ENCODE data around the gene ZNF726. TPM values are rescaled to one million over a fixed set of nuclear protein-coding genes. Genes with fewer than 3 reads are reported as not detected.
"Not testable (repeated sequence)": the region's sequence is repeated elsewhere in the genome, so short reads cannot be mapped to it uniquely, and the experiment has no call there.

Gene ZNF726
- total RNA-seq, 1 donor from 2014 or later, result 8.7 TPM

GRCh38 chr19:23946569-23946968 lies 31.9 kb downstream of the ZNF726 start:
- DNase-seq, result no peak

DNA sequence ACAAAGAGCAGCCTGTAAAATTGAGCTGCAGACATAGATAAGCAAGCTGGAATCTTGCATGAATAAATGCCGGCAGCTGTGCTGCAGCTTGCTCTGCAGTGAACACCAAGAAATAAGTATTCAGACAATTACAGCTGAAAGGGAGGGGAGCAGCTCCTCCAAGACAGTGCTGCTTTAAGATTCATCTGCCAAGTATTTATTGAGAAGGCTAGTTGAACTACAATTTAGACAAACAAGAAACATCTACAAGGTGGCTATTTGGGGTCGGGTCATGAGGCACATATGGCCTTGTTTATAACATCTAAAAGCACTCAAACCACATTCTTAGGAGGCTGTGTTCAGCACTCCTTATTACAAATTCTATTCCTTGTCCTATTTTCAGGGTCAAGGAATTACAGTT lies 34.9 kb downstream of the ZNF726 start:
- DNase-seq, result no peak

GRCh38 chr19:23956051-23956450 lies 41.4 kb downstream of the ZNF726 start:
- no peak for DNase-seq

GRCh38 chr19:23957660-23958281 lies 43.1 kb downstream of the ZNF726 start:
- no peak for DNase-seq

DNA sequence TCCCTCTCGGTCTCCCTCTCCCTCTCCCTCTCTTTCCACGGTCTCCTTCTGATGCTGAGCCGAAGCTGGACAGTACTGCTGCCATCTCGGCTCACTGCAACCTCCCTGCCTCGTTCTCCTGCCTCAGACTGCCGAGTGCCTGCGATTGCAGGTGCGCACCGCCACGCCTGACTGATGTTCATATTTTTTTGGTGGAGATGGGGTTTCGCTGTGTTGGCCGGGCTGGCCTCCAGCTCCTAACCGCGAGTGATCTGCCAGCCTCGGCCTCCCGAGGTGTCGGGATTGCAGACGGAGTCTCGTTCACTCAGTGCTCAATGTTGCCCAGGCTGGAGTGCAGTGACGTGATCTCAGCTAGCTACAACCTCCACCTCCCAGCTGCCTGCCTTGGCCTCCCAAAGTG lies 48.7 kb downstream of the ZNF726 start:
- DNase-seq, result not testable (repeated sequence)

DNA sequence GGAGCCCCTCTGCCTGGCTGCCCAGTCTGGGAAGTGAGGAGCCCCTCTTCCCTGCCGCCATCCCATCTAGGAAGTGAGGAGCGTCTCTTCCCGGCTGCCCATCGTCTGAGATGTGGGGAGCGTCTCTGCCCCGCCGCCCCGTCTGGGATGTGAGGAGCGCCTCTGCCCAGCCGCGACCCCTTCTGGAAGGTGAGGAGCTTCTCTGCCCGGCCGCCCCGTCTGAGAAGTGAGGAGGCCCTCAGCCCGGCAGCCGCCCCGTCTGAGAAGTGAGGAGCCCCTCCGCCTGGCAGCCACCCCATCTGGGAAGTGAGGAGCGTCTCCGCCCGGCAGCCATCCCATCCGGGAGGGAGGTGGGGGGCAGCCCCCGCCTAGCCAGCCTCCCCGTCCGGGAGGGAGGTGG lies 49.2 kb downstream of the ZNF726 start:
- not testable (repeated sequence) for DNase-seq

DNA sequence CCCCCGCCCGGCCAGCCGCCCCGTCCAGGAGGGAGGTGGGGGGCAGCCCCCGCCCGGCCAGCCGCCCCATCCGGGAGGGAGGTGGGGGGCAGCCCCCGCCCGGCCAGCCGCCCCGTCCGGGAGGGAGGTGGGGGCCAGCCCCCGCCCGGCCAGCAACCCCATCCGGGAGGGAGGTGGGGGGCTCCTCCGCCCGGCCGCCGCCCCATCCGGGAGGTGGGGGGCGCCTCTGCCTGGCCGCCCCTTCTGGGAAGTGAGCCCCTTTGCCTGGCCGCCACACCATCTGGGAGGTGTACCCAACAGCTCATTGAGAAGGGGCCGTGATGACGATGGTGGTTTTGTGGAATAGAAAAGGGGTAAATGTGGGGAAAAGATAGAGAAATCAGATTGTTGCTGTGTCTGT lies 49.6 kb downstream of the ZNF726 start:
- not testable (repeated sequence) for DNase-seq

GRCh38 chr19:23969630-23970029 lies 54.9 kb downstream of the ZNF726 start:
- DNase-seq, result no peak

- DNase-seq, result no peak
Measured at GRCh38 chr19:23971598-23971997, 56.9 kb downstream of the ZNF726 start.

DNA sequence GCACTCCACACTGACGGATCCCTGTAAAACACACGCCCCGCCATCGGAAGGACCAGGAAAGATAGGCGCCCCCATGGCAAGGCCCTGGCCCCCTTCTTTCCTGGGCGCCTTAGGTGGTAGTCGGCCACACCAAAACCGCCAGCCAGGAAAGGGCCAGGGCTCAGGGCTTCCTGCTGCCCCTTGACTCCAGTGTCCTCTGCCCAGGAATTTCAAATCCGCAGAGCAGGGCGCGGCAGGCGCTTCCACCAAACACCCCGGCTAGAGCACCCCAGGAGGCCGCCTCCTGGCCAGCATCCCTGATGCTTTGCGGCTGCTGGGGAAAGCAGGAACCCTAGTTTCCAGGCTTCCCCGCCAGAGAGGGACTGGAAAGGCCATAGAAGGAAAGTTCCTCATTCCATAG lies 57.5 kb downstream of the ZNF726 start:
- DNase-seq, result no peak

DNA sequence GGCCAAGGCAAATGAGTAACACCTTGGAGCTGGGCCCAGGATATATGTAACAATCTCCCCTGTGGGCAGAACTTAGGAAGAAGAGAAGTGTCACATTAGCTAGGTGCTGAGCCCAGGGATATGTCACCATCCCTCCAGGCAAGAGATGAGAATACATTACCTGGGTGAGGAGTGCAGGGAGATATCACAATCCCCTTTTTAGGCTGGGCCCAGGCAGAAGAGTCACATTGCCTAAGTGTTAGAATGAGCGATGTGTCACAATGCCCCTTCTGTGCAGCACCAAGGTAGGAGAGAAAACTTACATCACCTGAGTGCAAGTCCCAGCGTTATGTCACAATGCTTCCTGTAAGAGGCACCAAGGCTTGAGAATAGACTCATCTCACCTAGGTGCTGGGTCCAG lies 60.3 kb downstream of the ZNF726 start:
- DNase-seq, result no peak

DNA sequence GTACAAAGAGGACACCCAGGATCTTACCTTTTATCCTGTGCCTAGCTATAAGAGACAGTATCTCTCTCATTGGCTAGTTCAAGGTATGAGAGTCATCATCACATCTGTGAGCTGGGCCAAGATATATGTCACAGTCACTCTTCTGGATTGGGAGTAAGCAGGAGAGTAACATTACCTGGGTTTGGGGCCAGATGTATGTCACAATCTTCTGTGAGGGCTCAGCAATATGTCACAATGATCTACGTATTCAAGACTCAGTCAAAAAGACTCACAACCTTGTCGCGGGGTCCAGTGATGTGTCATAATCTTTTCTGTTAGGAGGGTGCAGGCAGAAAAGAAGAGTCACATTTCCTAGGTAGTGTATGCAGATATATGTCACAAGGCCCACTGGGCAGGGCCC lies 61.9 kb downstream of the ZNF726 start:
- not testable (repeated sequence) for DNase-seq

- DNase-seq, result not testable (repeated sequence)
Measured at GRCh38 chr19:23977256-23977655, 62.6 kb downstream of the ZNF726 start.

DNA sequence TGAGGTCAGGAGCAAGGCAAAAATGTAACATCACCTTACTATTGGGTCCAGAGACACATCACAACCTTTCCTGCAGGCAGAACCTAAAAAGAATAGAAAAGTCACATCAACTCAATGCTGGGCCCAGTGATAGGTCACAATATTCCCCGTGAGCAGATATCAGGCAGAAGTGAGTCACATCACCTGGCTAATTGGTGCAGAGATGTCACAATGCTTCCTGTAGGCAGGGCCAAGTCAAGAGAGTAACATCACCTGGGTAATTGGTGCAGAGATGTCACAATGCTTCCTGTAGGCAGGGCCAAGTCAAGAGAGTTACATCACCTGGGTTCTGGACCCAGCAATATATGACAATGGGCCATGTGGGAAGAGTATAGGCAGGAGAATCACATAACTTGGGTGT lies 63.4 kb downstream of the ZNF726 start:
- no peak for DNase-seq

DNA sequence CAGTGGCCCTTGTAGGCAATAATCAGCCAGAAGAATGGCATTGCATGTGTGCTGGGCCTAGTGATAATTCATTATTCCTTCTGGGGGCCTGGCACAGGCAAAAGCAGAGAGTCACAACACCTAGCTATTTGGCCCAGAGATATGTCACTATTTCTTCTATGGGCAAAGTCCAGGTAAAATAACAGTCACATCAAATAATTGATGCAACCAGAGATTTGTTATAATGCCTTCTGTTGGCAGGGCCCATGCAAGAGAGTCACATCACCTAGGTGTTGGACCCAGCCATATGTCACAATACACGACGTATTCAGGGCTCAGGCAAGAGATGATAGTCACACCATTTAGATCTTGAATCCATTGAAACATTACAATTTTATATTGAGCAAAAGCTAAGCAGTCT lies 66.1 kb downstream of the ZNF726 start:
- DNase-seq, result no peak

GRCh38 chr19:23981863-23982262 lies 67.2 kb downstream of the ZNF726 start:
- DNase-seq, result no peak

DNA sequence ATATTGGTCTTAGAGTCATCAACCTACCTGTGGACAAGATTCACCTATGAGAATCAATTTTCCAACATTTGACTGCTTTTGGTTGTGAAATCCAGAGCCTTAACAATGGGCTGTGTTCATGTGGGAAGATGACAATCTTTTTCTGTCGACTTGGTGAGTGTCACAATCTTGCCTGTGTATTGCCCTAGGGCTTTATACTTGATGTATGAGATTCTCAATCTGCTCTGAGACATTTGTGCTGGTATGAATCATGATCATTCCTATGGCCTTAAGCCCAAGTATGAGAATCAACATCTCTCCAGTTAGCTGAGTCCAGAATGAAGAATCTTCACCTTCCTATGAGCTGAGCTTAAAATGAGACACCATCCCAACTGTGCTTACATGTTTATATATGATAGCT lies 68.7 kb downstream of the ZNF726 start:
- DNase-seq, result no peak

Other genes with a start within 250 kb of the ZNF726 start
- gene ZNF675, start 227.7 kb upstream of the ZNF726 start, total RNA-seq, result 22.6 TPM
- 3.6 TPM for gene ZNF681, start 156.0 kb upstream of the ZNF726 start, total RNA-seq
- 42.9 TPM for gene ZNF254, start 172.3 kb downstream of the ZNF726 start, total RNA-seq